HG03159 (cell line): ENCODE results near the gene ADARB2.
"Not testable (repeated sequence)": the region's sequence is repeated elsewhere in the genome, so short reads cannot be mapped to it uniquely, and the experiment has no call there.

Source experiments
- ATAC-seq: cut with Tn5 transposase; IDR thresholded peaks from one replicate; pipeline ENCODE4 v1.9.1; 2021; ENCODE audit warnings: mild to moderate bottlenecking, moderate library complexity; ENCODE audit not compliant: unreplicated experiment

ADARB2 gene

GRCh38 chr10:1169981-1170866 is 567.1 kb downstream of the ADARB2 start:
- no peak for ATAC-seq

GRCh38 chr10:1169186-1169885 is 568.0 kb downstream of the ADARB2 start:
- ATAC-seq: no peak

DNA sequence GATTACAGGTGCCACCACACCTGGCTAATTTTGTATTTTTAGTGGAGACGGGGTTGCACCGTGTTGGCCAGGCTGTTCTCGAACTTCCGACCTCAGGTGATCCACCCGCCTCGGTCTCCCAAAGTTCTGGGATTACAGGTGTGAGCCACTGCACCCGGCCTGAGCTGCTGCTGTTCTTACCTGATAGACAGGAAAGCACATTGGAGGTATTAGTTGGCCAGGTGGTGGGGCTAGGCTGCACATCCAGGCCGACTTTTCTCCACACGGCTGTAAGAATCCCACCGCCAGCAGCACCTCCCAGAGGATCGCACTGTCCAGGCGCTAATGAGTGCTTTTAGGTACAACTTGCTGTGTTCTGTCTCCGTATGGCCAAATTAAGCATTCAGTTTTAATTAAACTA is 568.6 kb downstream of the ADARB2 start:
- no peak for ATAC-seq

GRCh38 chr10:1166828-1167275 is 570.5 kb downstream of the ADARB2 start:
- ATAC-seq: no peak

DNA sequence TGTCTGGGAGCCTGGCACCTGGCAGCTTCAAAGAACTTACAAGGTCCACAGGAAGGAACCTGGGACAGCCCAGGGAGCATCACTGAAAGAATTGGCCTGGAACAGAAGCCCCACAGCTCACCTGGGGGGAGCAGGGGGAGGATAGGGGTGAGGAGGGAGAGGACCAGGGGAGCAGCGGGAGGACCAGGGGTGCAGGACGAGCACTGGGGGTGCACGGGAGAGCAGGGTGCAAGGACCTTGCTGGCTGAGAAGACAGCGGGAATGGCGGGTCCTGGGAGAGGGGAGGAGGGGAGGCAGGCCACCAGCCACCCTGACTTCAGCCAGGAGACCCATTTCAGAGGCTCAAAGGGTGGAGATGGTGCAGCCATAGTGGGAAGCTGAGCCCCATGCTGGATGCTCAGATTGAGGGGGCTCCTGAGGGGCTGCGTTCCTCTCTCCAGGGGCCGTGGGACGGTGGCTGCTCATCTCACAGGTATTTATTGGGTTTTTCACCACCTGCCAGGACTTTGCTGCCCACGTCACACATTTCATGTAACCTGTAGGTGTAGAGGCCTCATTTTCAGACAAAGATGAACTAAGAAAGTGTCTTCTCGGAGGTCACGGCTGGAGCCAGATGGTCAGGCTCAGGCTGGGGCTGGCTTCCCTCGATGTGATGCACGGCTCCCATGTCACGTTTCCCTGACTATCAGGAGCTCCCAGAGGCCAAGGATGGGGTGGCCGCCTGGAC is 571.1 kb downstream of the ADARB2 start:
- no peak for ATAC-seq

DNA sequence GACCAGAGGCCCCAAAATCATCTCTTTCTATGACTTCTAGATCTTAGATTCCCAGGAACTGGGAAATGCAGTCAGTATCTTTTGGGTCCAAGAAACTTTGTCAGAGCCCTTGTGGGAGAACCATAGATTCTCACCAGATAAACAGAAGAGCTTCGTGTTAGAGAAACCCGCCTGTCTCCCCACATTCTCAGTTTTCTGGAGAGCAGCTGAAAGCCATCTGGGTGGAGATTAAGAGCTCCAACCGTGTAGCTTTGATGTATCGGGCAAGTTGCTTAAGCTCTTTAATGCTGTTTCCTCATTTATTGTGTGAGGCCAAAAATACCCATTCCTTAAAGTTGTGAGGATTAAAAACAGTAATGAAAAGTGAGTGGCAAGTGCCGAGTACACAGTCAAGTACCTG is 573.5 kb downstream of the ADARB2 start:
- ATAC-seq: no peak

GRCh38 chr10:1163204-1163660 is 574.1 kb downstream of the ADARB2 start:
- no peak for ATAC-seq

GRCh38 chr10:1162481-1163203 is 574.7 kb downstream of the ADARB2 start:
- ATAC-seq: no peak

DNA sequence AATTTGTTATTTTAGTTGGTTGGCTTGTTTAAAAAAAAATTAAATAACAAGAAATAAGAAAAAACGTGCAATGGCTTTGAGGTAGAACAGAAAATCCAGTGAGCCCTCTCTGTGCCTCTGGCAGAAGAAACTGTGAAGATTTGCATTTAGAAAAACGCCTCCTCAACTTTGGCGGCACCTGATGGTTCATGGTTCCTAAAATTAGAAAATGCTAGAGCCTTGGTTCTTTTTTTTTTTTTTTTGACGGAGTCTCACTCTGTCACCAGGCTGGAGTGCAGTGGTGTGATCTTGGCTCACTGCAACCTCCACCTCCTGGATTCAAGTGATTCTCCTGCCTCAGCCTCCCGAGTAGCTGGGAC is 576.0 kb downstream of the ADARB2 start:
- ATAC-seq: not testable (repeated sequence)

- no peak for ATAC-seq
Observed at GRCh38 chr10:1160561-1161314, 576.6 kb downstream of the ADARB2 start.

- ATAC-seq: no peak
Observed at GRCh38 chr10:1159131-1160061, 577.9 kb downstream of the ADARB2 start.

- not testable (repeated sequence) for ATAC-seq
Observed at GRCh38 chr10:1158536-1158935, 578.8 kb downstream of the ADARB2 start.

- no peak for ATAC-seq
Observed at GRCh38 chr10:1158066-1158465, 579.3 kb downstream of the ADARB2 start.

- no peak for ATAC-seq
Observed at GRCh38 chr10:1157615-1157933, 579.8 kb downstream of the ADARB2 start.

DNA sequence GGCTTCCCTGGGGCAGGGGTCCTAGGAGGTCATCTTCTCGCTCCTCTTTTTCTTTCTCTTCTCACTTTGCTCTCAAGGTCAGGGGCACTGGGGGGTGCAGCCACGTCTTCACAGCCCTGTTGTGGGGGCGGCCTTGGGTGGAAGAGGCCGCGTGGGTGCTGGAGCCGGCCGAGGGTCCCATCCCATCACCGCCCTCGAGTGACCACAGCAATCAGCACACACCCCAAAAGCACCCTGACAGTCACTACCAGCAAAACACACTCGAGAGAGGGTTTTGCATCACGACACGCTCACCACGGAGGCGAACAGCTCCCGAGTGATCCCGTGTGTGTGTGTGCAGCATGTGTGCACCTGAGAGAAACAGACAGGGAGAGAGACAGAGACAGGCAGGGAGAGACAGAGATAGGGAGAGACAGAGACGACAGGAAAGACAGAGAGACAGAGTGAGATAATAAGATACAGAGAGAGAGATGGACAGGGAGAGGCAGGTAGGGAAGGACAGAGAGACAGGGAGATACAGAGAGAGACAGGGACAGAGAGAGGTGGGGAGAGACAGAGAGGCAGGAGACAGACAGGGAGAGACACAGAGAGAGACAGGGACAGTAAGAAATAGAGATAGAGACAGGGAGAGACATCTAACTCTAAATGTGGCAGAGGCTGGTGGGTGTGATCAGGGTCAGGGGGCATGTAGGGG is 580.3 kb downstream of the ADARB2 start:
- ATAC-seq: no peak

DNA sequence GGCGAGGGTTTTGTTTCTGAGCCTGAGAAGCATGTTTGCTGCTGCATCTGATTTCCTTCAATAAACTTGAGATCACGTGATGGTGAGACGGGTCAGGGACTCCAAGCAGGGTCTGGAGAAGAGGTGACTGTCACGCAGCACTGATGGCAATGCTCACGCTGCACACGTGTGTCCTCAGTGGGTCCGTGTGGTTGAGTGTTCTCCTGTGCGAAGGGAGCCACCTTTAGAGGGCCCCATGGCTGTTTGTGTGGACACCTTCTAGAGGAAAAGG is 580.8 kb downstream of the ADARB2 start:
- no peak for ATAC-seq

- no peak for ATAC-seq
Observed at GRCh38 chr10:1155791-1156615, 581.3 kb downstream of the ADARB2 start.
